Right lobe of liver (tissue), 6 donors: ENCODE results near the gene LHX1. TPM values are rescaled to one million over a fixed set of nuclear protein-coding genes. Genes with fewer than 3 reads are reported as not detected.

ENCODE experiments used
- ATAC-seq, 4 donors: fragments of 200-7000 bp; cut with Tn5 transposase; one replicate each; pipeline ENCODE4 v1.9.1; 2020; ENCODE audit warnings: mild to moderate bottlenecking in 4 of 4, moderate library complexity in 4 of 4
- DNase-seq, 3 donors: peaks; one replicate each; pipeline ENCODE4 v3.0.0-alpha.2; 2020
- H3K27ac ChIP-seq, 3 donors: fragments of 200-600 bp; one replicate each; pipeline ENCODE4 v1.8.0; 2022
- H3K27me3 ChIP-seq, 2 donors: fragments of 200-600 bp; one replicate each; pipeline ENCODE4 v1.8.0; 2022
- H3K36me3 ChIP-seq, 4 donors: fragments of 200-600 bp; sonication (generic) in 1 of 4; one replicate each; pipeline versions ENCODE4 v1.5.1 to v1.8.0; 2017 to 2022; ENCODE audit warnings: control low read depth in 1 of 4
- H3K4me1 ChIP-seq, 4 donors: fragments of 200-600 bp; sonication (generic) in 1 of 4; one replicate each; pipeline versions ENCODE4 v1.5.1 to v1.8.0; 2017 to 2022; ENCODE audit warnings: control low read depth in 1 of 4
- H3K4me3 ChIP-seq, 3 donors: fragments of 200-600 bp; one replicate each; pipeline ENCODE4 v1.8.0; 2022
- H3K9me3 ChIP-seq, 4 donors: fragments of 200-600 bp; sonication (generic) in 1 of 4; one replicate each; pipeline versions ENCODE4 v1.5.1 to v1.8.0; 2017 to 2022; ENCODE audit warnings: control low read depth in 1 of 4
- CTCF ChIP-seq, 4 donors: fragments of 200-600 bp in 3 of 4; fragments of 450-650 bp in 1 of 4; IDR thresholded peaks; one replicate each; pipeline versions ENCODE4 v1.5.1 to v1.8.0; 2016 to 2022; ENCODE audit warnings: antibody characterized with exemption in 4 of 4, mild to moderate bottlenecking in 2 of 4
- POLR2A ChIP-seq: fragments of 450-650 bp; IDR thresholded peaks from one replicate; pipeline ENCODE4 v1.6.1; 2017; ENCODE audit warnings: antibody characterized with exemption, mild to moderate bottlenecking
- WGBS: methylation state at CpG from one replicate; pipeline ENCODE4 v1.1.6; 2018; ENCODE audit warnings: low coverage, low lambda C conversion rate; ENCODE audit not compliant: insufficient coverage; ENCODE audit errors: missing lambda C conversion rate; 5-methylcytosine and 5-hydroxymethylcytosine counted together
- intact Hi-C, 2 donors: fragments of 100-400 bp; cut with DNase I; formaldehyde crosslinking; loops; one replicate each; pipeline versions ENCODE4 v1.11.2 to v1.14.1; 2022
- total RNA-seq, 6 experiments: library from RNA; depleted of rRNA in 2 of 6; stranded (reverse); fragments of >200 nt in 2 of 6; fragmentation: NEBNext Ultra II Directional in 3 of 6; extraction: Animal tissue kit (Norgen Biotek cat#: 25700) in 3 of 6; gene quantifications; one replicate each; pipeline versions ENCODE4 v1.1.0 to v1.2.4, GENCODE V29; 2016 to 2023
- donor health status: DM: no; HTN: yes; CAD: no.
- donor health status: DM: no; HTN: no; CAD: no.
- donor health status: DM: no; HTN: no; CAD: no.
- donor health status: DM: no; HTN: yes; CAD: no.
- donor health status: DM: no; HTN: yes; CAD: no.

Gene LHX1
- total RNA-seq, 6 experiments from 2014 or later: not detected

DNA sequence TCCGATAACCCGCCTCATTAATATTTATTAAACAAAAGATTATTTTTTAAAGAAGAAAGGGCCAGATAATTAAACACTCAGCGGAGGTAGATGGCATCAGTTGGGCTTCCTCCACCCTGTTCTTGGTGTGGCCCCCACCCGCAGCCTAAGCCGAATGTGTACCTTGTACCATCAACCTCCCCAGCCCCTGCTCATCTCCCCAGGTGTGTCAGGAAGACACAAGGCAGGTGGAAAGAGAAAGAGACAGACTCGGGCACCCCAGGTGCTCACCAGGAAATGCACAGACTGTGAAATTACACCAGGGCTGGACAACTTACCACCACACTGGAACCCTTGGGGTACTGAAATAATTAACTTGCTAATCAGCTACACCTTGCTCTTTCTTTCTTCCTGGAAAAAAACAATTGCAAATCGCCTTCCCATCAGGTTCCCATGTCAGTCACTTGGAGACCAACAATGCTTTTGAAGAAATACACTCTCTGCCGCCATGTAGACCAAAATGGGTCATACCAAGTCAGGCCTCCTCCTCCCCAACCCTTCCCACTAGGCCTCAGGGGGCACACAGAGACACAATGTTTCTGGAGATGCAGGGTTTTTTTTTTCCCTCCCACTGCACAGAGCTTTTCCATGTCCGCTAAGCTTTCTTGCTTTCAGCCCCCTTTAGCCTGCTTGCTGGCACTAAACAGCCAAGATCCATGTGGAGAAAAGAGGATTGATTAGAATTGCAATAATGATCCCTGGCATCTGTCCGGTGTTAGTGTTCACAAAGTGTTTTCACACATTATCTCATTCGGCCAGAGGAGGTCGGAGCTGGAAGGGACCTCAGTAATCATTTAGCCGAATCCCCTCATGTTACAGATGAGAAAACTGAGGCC lies 8.6 kb upstream of the LHX1 start:
- Histone ChIP-seq H3K4me1 (peaks cover 0 to 12% (median 4%) of the 10 kb centered on the region in 4 donors), H3K4me3 (no peak overlapping the region), H3K27me3 (peaks cover 0 to 24% of the 10 kb centered on the region in 2 donors), H3K27ac (no peak overlapping the region), H3K9me3 (no peaks in the 10 kb centered on the region), H3K36me3 (no peaks in the 10 kb centered on the region)
- ATAC-seq: no peak
- TF ChIP-seq POLR2A (no peak), CTCF (IDR thresholded peaks at IDR 0.05) (no peak)
- DNase-seq: no peak
- intact Hi-C loops: no loop called here
- WGBS: 40% methylated on average over 13 of the region's 13 CpGs

DNA sequence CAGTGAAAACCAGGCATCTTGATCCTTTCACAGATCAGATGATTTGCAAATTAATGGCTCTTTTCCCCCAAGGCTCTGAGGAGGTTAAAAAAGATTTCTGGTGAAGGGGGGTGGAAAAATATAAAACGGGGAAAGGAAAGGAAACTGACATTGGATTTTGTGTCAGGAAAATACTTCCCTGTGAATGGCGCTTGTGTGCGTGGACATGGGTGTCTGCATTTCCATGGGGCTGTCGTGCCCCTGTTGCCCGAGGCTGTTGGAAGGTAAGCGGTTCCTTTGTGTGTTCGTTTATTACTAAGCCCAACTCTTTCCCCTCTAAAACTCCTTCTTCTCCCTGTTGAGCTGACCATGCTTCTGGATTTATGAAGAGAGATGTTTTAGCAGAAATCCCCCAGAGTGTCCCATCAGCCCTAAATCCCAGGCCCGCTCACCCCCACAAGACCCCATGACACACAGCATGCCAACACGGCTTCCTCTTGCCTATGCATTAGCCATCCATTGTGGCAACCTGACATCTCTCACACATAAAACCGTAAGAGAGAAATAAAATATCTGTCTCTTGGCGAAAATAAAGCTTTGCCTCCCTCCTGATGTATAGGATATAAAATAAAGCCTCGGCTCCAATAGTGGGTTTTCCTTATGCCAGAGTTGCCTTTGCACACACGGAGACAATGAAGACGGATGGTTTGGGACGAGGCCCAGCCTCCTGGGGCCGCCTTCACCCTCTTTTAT lies 7.3 kb upstream of the LHX1 start:
- ATAC-seq: no peak
- intact Hi-C loops: no loop called here
- Histone ChIP-seq H3K36me3 (no peaks in the 10 kb centered on the region), H3K27ac (no peak overlapping the region), H3K9me3 (no peaks in the 10 kb centered on the region), H3K4me1 (peaks cover 0 to 20% (median 4%) of the 10 kb centered on the region in 4 donors), H3K27me3 (peaks cover 12 to 34% of the 10 kb centered on the region in 2 donors), H3K4me3 (no peak overlapping the region)
- 42% methylated on average over 16 of the region's 16 CpGs for WGBS
- TF ChIP-seq POLR2A (no peak), CTCF (IDR thresholded peaks at IDR 0.05) (no peak)
- DNase-seq: no peak

DNA sequence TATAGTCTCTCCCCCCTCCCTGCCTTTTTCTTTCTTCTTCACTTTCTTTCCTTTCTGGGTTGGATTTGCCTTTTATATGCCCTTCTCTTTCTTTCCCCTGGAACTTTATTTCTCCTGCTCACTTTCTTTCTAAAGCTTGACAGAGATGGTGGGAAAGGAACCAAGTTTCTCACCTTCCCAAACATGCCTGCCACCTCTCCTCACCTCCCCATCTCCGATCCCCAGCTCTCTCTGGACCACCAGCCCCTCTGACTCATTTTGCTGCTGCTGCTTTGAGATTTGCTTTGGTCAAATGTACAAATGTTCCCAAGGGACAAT lies 6.7 kb upstream of the LHX1 start:
- H3K4me1 ChIP-seq: peaks cover 0 to 25% (median 4%) of the 10 kb centered on the region in 4 donors
- no peak for ATAC-seq

DNA sequence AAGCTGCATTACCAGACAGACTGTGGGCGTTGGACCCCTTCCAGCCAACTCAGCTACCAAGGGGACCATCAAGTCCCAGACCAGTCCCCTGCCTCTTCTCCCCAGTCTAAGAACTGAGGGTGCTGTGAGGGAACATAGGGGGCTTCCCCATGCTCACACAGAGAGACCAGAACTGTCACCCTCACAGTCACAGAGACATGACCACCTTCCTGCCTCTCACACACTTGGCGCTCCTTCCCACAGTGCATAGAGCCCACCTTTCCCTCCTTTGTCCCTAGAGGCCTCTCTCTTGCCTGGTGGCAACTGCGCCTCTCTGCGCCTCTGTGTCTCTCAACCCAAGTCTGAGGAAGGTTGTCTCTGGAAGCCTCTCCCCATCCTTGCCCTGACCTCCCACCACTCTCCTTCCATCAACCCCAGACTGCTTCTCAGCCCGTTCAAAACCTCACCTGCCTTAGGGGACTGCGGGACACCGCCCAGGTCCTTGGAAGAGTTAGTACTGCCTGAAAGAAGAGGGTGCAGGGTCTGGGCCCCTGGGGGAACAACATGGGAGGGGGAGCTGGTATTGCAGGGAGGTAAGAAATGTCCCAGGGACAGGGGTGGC lies 6.1 kb upstream of the LHX1 start:
- intact Hi-C loops: no loop called here
- Histone ChIP-seq H3K27ac (no peak overlapping the region), H3K4me1 (peaks cover 0 to 29% (median 4%) of the 10 kb centered on the region in 4 donors), H3K9me3 (no peaks in the 10 kb centered on the region), H3K36me3 (no peaks in the 10 kb centered on the region), H3K27me3 (peaks cover 13 to 44% of the 10 kb centered on the region in 2 donors), H3K4me3 (no peak overlapping the region)
- 22% methylated on average over 3 of the region's 7 CpGs for WGBS
- no peak for ATAC-seq
- no peak for DNase-seq
- TF ChIP-seq CTCF (IDR thresholded peaks at IDR 0.05) (no peak), POLR2A (no peak)

More for the DNA sequence above, 6.7 kb upstream of the LHX1 start:
- no peak overlapping the region for H3K27ac ChIP-seq
- peaks cover 13 to 38% of the 10 kb centered on the region in 2 donors for H3K27me3 ChIP-seq
- DNase-seq: no peak
- 62% methylated on average over 1 of the region's 1 CpG for WGBS
- no peaks in the 10 kb centered on the region for H3K9me3 ChIP-seq
- no peak for TF ChIP-seq CTCF (IDR thresholded peaks at IDR 0.05)
- TF ChIP-seq POLR2A: no peak
- H3K36me3 ChIP-seq: no peaks in the 10 kb centered on the region
- H3K4me3 ChIP-seq: no peak overlapping the region
- intact Hi-C loops: no loop called here
